ENCODE data around the gene PKP1.

Gene PKP1

DNA sequence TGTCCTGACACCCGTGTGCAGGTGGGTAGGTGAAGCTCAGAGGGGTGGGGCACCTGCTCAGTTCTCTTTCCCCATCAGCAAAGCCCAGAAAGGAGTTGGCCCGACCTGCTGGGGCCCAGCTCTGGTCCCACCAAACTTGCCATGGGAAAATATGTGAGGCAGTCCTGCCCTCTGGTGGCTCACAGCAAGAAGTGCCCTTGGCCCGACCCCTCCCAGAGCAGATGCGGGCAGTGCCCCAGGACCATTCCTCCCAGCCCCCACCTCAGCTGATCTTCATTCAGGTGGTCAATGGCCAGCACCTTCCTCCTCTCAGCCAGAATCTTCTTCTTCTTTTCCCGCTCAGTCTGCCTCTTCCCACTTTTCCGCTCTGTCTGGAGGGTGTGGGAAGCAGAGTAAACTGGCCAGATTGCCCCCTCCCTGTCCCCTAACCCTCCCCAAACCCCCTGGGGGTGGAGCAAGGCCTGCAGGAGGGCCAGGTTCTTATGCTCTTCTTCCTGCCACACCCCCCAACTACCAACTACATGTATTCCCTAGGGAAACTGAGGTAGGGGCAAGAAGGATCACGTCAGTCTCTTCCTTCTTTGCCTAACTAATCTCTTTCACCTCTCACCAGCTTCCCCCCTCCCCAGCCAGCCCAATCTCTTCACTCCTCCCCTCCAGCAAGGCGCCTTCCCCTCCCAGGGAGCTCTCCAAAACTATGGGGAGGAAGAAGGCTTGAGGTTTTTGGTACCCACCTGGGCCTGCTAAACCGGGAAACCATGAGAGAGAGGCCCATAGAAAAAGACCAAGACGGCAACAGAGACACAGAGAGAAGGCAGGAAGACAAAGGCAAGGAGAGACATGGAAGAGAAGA, 78.6 kb downstream of the PKP1 start:
- no peaks in the 10 kb centered on the region for H3K27me3 ChIP-seq (ENCODE audit: insufficient read depth, low read length, poor library complexity)
- no peaks in the 10 kb centered on the region for H3K4me1 ChIP-seq (ENCODE audit: insufficient read depth, low read length)
- peaks cover 5% of the 10 kb centered on the region for H4K20me1 ChIP-seq (ENCODE audit: insufficient read depth, low read length)
- H3K9me3 ChIP-seq (ENCODE audit: insufficient read depth, low read length, severe bottlenecking) = no peaks in the 10 kb centered on the region
- no peak overlapping the region for H2AFZ ChIP-seq (ENCODE audit: low read depth, low read length)
- no peaks in the 10 kb centered on the region for H3K36me3 ChIP-seq (ENCODE audit: insufficient read depth, low read length)
- no peak overlapping the region for H3K4me2 ChIP-seq (ENCODE audit: insufficient read depth, low read length)
- DNase-seq = peak; percentile 60
- H3K27ac ChIP-seq (ENCODE audit: low read length) = no peak overlapping the region
- H3K79me2 ChIP-seq (ENCODE audit: insufficient read depth, low read length) = no peaks in the 10 kb centered on the region
- H3K9ac ChIP-seq (ENCODE audit: low read depth, low read length) = no peak overlapping the region
- no peak overlapping the region for H3K4me3 ChIP-seq (ENCODE audit: low read depth in 1 of 2, low read length in 2 of 2)
- peak; percentile 89 for ATAC-seq (ENCODE audit: insufficient read depth, low read depth)
- TF ChIP-seq, protein P1, sequence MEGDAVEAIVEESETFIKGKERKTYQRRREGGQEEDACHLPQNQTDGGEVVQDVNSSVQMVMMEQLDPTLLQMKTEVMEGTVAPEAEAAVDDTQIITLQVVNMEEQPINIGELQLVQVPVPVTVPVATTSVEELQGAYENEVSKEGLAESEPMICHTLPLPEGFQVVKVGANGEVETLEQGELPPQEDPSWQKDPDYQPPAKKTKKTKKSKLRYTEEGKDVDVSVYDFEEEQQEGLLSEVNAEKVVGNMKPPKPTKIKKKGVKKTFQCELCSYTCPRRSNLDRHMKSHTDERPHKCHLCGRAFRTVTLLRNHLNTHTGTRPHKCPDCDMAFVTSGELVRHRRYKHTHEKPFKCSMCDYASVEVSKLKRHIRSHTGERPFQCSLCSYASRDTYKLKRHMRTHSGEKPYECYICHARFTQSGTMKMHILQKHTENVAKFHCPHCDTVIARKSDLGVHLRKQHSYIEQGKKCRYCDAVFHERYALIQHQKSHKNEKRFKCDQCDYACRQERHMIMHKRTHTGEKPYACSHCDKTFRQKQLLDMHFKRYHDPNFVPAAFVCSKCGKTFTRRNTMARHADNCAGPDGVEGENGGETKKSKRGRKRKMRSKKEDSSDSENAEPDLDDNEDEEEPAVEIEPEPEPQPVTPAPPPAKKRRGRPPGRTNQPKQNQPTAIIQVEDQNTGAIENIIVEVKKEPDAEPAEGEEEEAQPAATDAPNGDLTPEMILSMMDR (IDR thresholded peaks at IDR 0.05; ENCODE audit: borderline replicate concordance, extremely low read depth, low read length, poor library complexity, severe bottlenecking) = peak; percentile 92
- TF ChIP-seq EZH2 (IDR thresholded peaks at IDR 0.05; ENCODE audit: borderline replicate concordance, low read depth, low read length, severe bottlenecking) = no peak

DNA sequence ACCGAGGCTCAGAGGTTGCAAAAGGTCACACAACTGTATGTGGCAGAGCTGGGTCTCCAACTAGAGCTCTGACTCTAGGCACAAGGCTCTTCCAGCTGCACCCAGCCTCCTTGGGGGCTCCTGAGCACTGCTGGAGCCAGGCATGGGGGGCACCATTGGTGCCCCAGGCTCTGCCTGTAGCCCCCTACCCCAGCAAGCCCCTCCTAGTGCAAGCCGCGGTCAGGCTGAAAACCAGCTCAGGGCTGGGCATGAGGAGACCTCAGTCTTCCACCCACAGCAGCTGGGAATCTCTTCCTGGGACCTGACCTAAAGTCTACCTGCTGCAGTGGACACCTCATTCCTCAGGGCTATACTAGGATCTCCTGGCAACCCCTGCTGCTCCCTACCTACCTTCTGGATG, 79.6 kb downstream of the PKP1 start:
- Histone ChIP-seq H3K4me2 (ENCODE audit: insufficient read depth, low read length) (no peak overlapping the region), H3K4me1 (ENCODE audit: insufficient read depth, low read length) (no peaks in the 10 kb centered on the region), H3K27me3 (ENCODE audit: insufficient read depth, low read length, poor library complexity) (no peaks in the 10 kb centered on the region), H3K4me3 (ENCODE audit: low read depth in 1 of 2, low read length in 2 of 2) (no peak overlapping the region), H3K27ac (ENCODE audit: low read length) (no peak overlapping the region), H3K79me2 (ENCODE audit: insufficient read depth, low read length) (no peaks in the 10 kb centered on the region), H3K9me3 (ENCODE audit: insufficient read depth, low read length, severe bottlenecking) (no peaks in the 10 kb centered on the region), H4K20me1 (ENCODE audit: insufficient read depth, low read length) (peaks cover 6% of the 10 kb centered on the region), H3K36me3 (ENCODE audit: insufficient read depth, low read length) (no peaks in the 10 kb centered on the region), H3K9ac (ENCODE audit: low read depth, low read length) (no peak overlapping the region), H2AFZ (ENCODE audit: low read depth, low read length) (no peak overlapping the region)
- DNase-seq = no peak
- TF ChIP-seq, protein P1 (IDR thresholded peaks at IDR 0.05; ENCODE audit: borderline replicate concordance, extremely low read depth, low read length, poor library complexity, severe bottlenecking) = no peak
- TF ChIP-seq EZH2 (IDR thresholded peaks at IDR 0.05; ENCODE audit: borderline replicate concordance, low read depth, low read length, severe bottlenecking) = no peak
- ATAC-seq (ENCODE audit: insufficient read depth, low read depth) = no peak

DNA sequence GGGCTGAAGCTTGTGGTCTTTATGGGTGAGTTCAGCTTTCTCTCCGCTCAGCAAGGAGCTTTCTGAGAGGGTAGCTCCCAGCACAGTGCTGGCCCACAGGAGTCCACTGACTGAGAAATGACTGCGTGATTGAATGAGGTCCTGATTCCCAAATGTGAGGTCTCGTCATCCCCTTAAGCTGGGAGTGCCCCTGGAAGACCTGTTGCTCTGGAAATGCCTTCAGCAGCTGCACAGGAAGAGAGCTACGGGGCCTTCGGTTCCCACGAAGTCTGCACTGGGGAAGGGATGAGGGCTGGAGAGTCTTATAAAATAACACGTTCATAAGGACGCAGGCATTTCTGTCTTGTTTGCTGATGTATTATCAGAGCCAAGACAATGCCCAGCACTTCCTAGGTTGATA, 80.2 kb downstream of the PKP1 start:
- Histone ChIP-seq H3K4me3 (ENCODE audit: low read depth in 1 of 2, low read length in 2 of 2) (no peak overlapping the region), H3K4me1 (ENCODE audit: insufficient read depth, low read length) (no peaks in the 10 kb centered on the region), H3K9me3 (ENCODE audit: insufficient read depth, low read length, severe bottlenecking) (no peaks in the 10 kb centered on the region), H4K20me1 (ENCODE audit: insufficient read depth, low read length) (peaks cover 6% of the 10 kb centered on the region), H3K36me3 (ENCODE audit: insufficient read depth, low read length) (no peaks in the 10 kb centered on the region), H3K4me2 (ENCODE audit: insufficient read depth, low read length) (no peak overlapping the region), H3K27me3 (ENCODE audit: insufficient read depth, low read length, poor library complexity) (no peaks in the 10 kb centered on the region), H2AFZ (ENCODE audit: low read depth, low read length) (no peak overlapping the region), H3K9ac (ENCODE audit: low read depth, low read length) (no peak overlapping the region), H3K79me2 (ENCODE audit: insufficient read depth, low read length) (no peaks in the 10 kb centered on the region), H3K27ac (ENCODE audit: low read length) (no peak overlapping the region)
- DNase-seq (no peak), ATAC-seq (ENCODE audit: insufficient read depth, low read depth) (no peak)
- TF ChIP-seq, protein P1 (IDR thresholded peaks at IDR 0.05; ENCODE audit: borderline replicate concordance, extremely low read depth, low read length, poor library complexity, severe bottlenecking) = no peak
- TF ChIP-seq EZH2 (IDR thresholded peaks at IDR 0.05; ENCODE audit: borderline replicate concordance, low read depth, low read length, severe bottlenecking) = no peak

Data from DND-41 (cell line).